Mesenchymal stem cell (in vitro differentiated cells and primary cell): ENCODE results near the gene URAD.

Experiments
- DNase-seq: peaks from one replicate; pipeline ENCODE4 v3.0.0-alpha.2; 2013
- H2AFZ ChIP-seq: one replicate; pipeline ENCODE4 v1.6.1; 2013; ENCODE audit warnings: low read depth, mild to moderate bottlenecking, control low read depth, inconsistent platforms, low read length, moderate library complexity
- H2AK5ac ChIP-seq: 2 replicates; pipeline ENCODE4 v1.6.1; 2013; ENCODE audit warnings: low read length, moderate library complexity, mild to moderate bottlenecking, inconsistent platforms; ENCODE audit not compliant: severe bottlenecking
- H2BK120ac ChIP-seq: one replicate; pipeline ENCODE4 v1.6.1; 2013; ENCODE audit warnings: low read depth, mild to moderate bottlenecking, inconsistent platforms, low read length, moderate library complexity
- H2BK12ac ChIP-seq, 2 experiments: one replicate each; pipeline ENCODE4 v1.6.1; 2013; ENCODE audit warnings: inconsistent platforms in 2 of 2, low read length in 2 of 2, mild to moderate bottlenecking in 2 of 2, moderate library complexity in 2 of 2, control low read depth in 1 of 2
- H2BK15ac ChIP-seq: one replicate; pipeline ENCODE4 v1.6.1; 2013; ENCODE audit warnings: mild to moderate bottlenecking, low read depth, inconsistent platforms; ENCODE audit not compliant: poor library complexity, severe bottlenecking
- H2BK5ac ChIP-seq: 2 replicates; pipeline ENCODE4 v1.6.1; 2013; ENCODE audit warnings: low read depth, mild to moderate bottlenecking, low read length, control low read depth, inconsistent platforms; ENCODE audit not compliant: poor library complexity, severe bottlenecking
- H3K14ac ChIP-seq, 2 experiments: one replicate each; pipeline ENCODE4 v1.6.1; 2013; ENCODE audit warnings: inconsistent platforms in 2 of 2, low read length in 2 of 2, control low read depth in 1 of 2, mild to moderate bottlenecking in 1 of 2, moderate library complexity in 1 of 2
- H3K18ac ChIP-seq, 2 experiments: one replicate each; pipeline ENCODE4 v1.6.1; 2013; ENCODE audit warnings: inconsistent platforms in 2 of 2, low read length in 2 of 2, control low read depth in 1 of 2, low read depth in 1 of 2, mild to moderate bottlenecking in 1 of 2
- H3K23ac ChIP-seq, 2 experiments: one replicate each; pipeline ENCODE4 v1.6.1; 2013; ENCODE audit warnings: inconsistent platforms in 2 of 2, low read length in 2 of 2, mild to moderate bottlenecking in 2 of 2, moderate library complexity in 2 of 2, control low read depth in 1 of 2
- H3K27ac ChIP-seq: 2 replicates; pipeline ENCODE4 v1.5.1; 2013; ENCODE audit warnings: mild to moderate bottlenecking, moderate library complexity, low read length, control low read depth, inconsistent platforms; ENCODE audit not compliant: poor library complexity, severe bottlenecking
- H3K27me3 ChIP-seq, 2 experiments: 2 replicates each; pipeline versions ENCODE4 v1.6.1 to v1.7.0; 2013; ENCODE audit warnings: low read length in 2 of 2, mild to moderate bottlenecking in 2 of 2, moderate library complexity in 2 of 2, control low read depth in 1 of 2, inconsistent platforms in 1 of 2; ENCODE audit not compliant: control insufficient read depth in 1 of 2, insufficient read depth in 1 of 2
- H3K36me3 ChIP-seq, 2 experiments: 2 replicates each; pipeline versions ENCODE4 v1.6.1 to v1.7.0; 2013; ENCODE audit warnings: low read length in 2 of 2, control low read depth in 1 of 2, inconsistent platforms in 1 of 2, low read depth in 1 of 2, mild to moderate bottlenecking in 1 of 2; ENCODE audit not compliant: insufficient read depth in 2 of 2, control insufficient read depth in 1 of 2
- H3K4ac ChIP-seq, 2 experiments: one replicate each; pipeline ENCODE4 v1.6.1; 2013; ENCODE audit warnings: inconsistent platforms in 2 of 2, low read length in 2 of 2, mild to moderate bottlenecking in 2 of 2, moderate library complexity in 2 of 2, control low read depth in 1 of 2, low read depth in 1 of 2
- H3K4me1 ChIP-seq: 2 replicates; pipeline ENCODE4 v1.6.1; 2013; ENCODE audit warnings: low read depth, low read length, control low read depth; ENCODE audit not compliant: control insufficient read depth, insufficient read depth
- H3K4me2 ChIP-seq: 2 replicates; pipeline ENCODE4 v1.6.1; 2013; ENCODE audit warnings: low read length, mild to moderate bottlenecking, inconsistent platforms; ENCODE audit not compliant: poor library complexity, severe bottlenecking
- H3K4me3 ChIP-seq, 2 experiments: 2 replicates each; pipeline versions ENCODE4 v1.5.1 to v1.7.0; 2013; ENCODE audit warnings: low read length in 2 of 2, mild to moderate bottlenecking in 2 of 2, control low read depth in 1 of 2, low read depth in 1 of 2; ENCODE audit not compliant: insufficient read depth in 1 of 2
- H3K79me1 ChIP-seq: replicated peaks from 2 replicates; pipeline ENCODE4 v1.6.1; 2013; ENCODE audit warnings: mild to moderate bottlenecking, control low read depth, low read length, inconsistent platforms; ENCODE audit not compliant: poor library complexity, severe bottlenecking
- H3K9ac ChIP-seq: 2 replicates; pipeline ENCODE4 v1.7.0; 2013; ENCODE audit warnings: mild to moderate bottlenecking, low read length, moderate library complexity
- H3K9me3 ChIP-seq: 2 replicates; pipeline ENCODE4 v1.7.0; 2013; ENCODE audit warnings: mild to moderate bottlenecking, low read length; ENCODE audit not compliant: control insufficient read depth
- H4K8ac ChIP-seq: one replicate; pipeline ENCODE4 v1.6.1; 2013; ENCODE audit warnings: inconsistent platforms, mild to moderate bottlenecking, low read length, moderate library complexity
- H4K91ac ChIP-seq: one replicate; pipeline ENCODE4 v1.6.1; 2013; ENCODE audit warnings: mild to moderate bottlenecking, low read length, inconsistent platforms
- WGBS: methylation state at CpG from one replicate; pipeline ENCODE4 v1.1.7; 2013; ENCODE audit warnings: mixed read lengths; 5-methylcytosine and 5-hydroxymethylcytosine counted together

URAD gene

GRCh38 chr13:27967736-27968315 lies 20.7 kb downstream of the URAD start:
- Histone ChIP-seq H3K4me3 (no peak overlapping the region), H2BK5ac (no peak overlapping the region), H4K91ac (no peak overlapping the region), H3K18ac (peak overlapping the region in 1 of 2 experiments; percentile 68), H2AFZ (no peak overlapping the region), H3K4me1 (peaks cover 16% of the 10 kb centered on the region), H2BK120ac (no peak overlapping the region), H3K4ac (no peak overlapping the region), H3K79me1 (no peaks in the 10 kb centered on the region), H2BK12ac (no peak overlapping the region), H3K4me2 (no peak overlapping the region), H3K9ac (no peak overlapping the region), H3K27me3 (peaks cover 95 to 100% of the 10 kb centered on the region in 2 experiments), H4K8ac (no peak overlapping the region), H3K23ac (no peak overlapping the region), H3K27ac (no peak overlapping the region), H3K9me3 (no peaks in the 10 kb centered on the region), H2AK5ac (no peak overlapping the region), H3K14ac (no peak overlapping the region), H2BK15ac (no peak overlapping the region), H3K36me3 (peaks cover 0 to 3% of the 10 kb centered on the region in 2 experiments)
- peak; percentile 49 for DNase-seq
- WGBS, result under 1% methylated on average over 29 of the region's 33 CpGs

DNA sequence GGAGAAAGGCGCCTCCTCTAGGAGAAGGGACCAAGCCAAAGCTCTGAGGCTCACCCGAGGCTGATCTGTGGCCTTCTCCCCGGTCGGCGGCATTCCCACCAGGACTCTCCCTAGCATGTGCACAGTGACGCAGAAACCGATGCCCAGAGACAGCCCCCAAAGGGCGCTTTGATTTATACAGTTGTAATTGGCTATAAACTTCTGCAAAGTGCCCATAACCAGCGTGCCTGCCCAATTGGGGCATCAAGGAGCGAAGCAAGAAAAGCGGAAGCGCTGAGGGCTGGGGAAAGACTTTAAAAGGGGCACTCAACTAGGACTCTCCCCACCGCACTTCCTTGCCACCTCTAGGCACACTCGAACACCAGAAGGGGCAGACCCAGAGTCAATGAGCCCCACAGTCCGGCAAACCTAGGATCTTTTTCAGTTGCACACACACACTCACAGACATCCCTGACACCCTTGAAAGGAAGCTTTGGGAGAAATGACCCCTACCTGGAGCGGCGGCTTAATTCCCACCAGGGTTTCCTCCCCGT lies 21.2 kb downstream of the URAD start:
- H4K8ac ChIP-seq, result no peak overlapping the region
- no peak overlapping the region for H3K27ac ChIP-seq
- H3K23ac ChIP-seq, result no peak overlapping the region
- H3K4me1 ChIP-seq, result peaks cover 16% of the 10 kb centered on the region
- H3K27me3 ChIP-seq, result peaks cover 95 to 100% of the 10 kb centered on the region in 2 experiments
- H2BK5ac ChIP-seq, result no peak overlapping the region
- no peak overlapping the region for H3K4me3 ChIP-seq
- no peaks in the 10 kb centered on the region for H3K79me1 ChIP-seq
- no peak overlapping the region for H4K91ac ChIP-seq
- H2AFZ ChIP-seq, result no peak overlapping the region
- no peaks in the 10 kb centered on the region for H3K9me3 ChIP-seq
- H3K18ac ChIP-seq, result no peak overlapping the region
- no peak overlapping the region for H3K4ac ChIP-seq
- peak; percentile 47 for DNase-seq
- peak overlapping the region; percentile 36 for H2BK120ac ChIP-seq
- H3K36me3 ChIP-seq, result peaks cover 0 to 3% of the 10 kb centered on the region in 2 experiments
- WGBS, result 3% methylated on average over 18 of the region's 18 CpGs
- H2AK5ac ChIP-seq, result no peak overlapping the region
- H2BK12ac ChIP-seq, result no peak overlapping the region
- no peak overlapping the region for H2BK15ac ChIP-seq
- H3K4me2 ChIP-seq, result no peak overlapping the region
- no peak overlapping the region for H3K9ac ChIP-seq
- no peak overlapping the region for H3K14ac ChIP-seq

- H3K4me2 ChIP-seq, result no peak overlapping the region
- no peak overlapping the region for H2AK5ac ChIP-seq
- H2BK12ac ChIP-seq, result no peak overlapping the region
- DNase-seq, result no peak
- H2BK15ac ChIP-seq, result peak overlapping the region; percentile 17
- H3K27ac ChIP-seq, result no peak overlapping the region
- no peak overlapping the region for H3K4me3 ChIP-seq
- no peak overlapping the region for H2AFZ ChIP-seq
- H3K4me1 ChIP-seq, result peaks cover 16% of the 10 kb centered on the region
- no peak overlapping the region for H3K23ac ChIP-seq
- WGBS, result 1% methylated on average over 33 of the region's 38 CpGs
- H3K4ac ChIP-seq, result no peak overlapping the region
- no peak overlapping the region for H3K14ac ChIP-seq
- peaks cover 95 to 100% of the 10 kb centered on the region in 2 experiments for H3K27me3 ChIP-seq
- no peaks in the 10 kb centered on the region for H3K79me1 ChIP-seq
- peak overlapping the region; percentile 35 for H4K91ac ChIP-seq
- H3K9ac ChIP-seq, result no peak overlapping the region
- no peaks in the 10 kb centered on the region for H3K9me3 ChIP-seq
- H2BK120ac ChIP-seq, result no peak overlapping the region
- H4K8ac ChIP-seq, result no peak overlapping the region
- H3K36me3 ChIP-seq, result peaks cover 0 to 3% of the 10 kb centered on the region in 2 experiments
- H3K18ac ChIP-seq, result no peak overlapping the region
- H2BK5ac ChIP-seq, result no peak overlapping the region
Observed at GRCh38 chr13:27966641-27967202, 21.8 kb downstream of the URAD start.

- H3K79me1 ChIP-seq, result no peaks in the 10 kb centered on the region
- H3K14ac ChIP-seq, result no peak overlapping the region
- H3K36me3 ChIP-seq, result peaks cover 0 to 3% of the 10 kb centered on the region in 2 experiments
- H4K8ac ChIP-seq, result peak overlapping the region; percentile 25
- no peak overlapping the region for H3K23ac ChIP-seq
- H2BK15ac ChIP-seq, result no peak overlapping the region
- H2BK120ac ChIP-seq, result no peak overlapping the region
- no peak overlapping the region for H3K9ac ChIP-seq
- H3K9me3 ChIP-seq, result no peaks in the 10 kb centered on the region
- no peak for DNase-seq
- no peak overlapping the region for H3K4ac ChIP-seq
- peaks cover 18% of the 10 kb centered on the region for H3K4me1 ChIP-seq
- H3K18ac ChIP-seq, result no peak overlapping the region
- no peak overlapping the region for H4K91ac ChIP-seq
- no peak overlapping the region for H2AK5ac ChIP-seq
- H3K27me3 ChIP-seq, result peaks cover 95 to 100% of the 10 kb centered on the region in 2 experiments
- H3K4me2 ChIP-seq, result no peak overlapping the region
- H2BK12ac ChIP-seq, result no peak overlapping the region
- no peak overlapping the region for H2AFZ ChIP-seq
- no peak overlapping the region for H3K4me3 ChIP-seq
- no peak overlapping the region for H2BK5ac ChIP-seq
- H3K27ac ChIP-seq, result no peak overlapping the region
- 4% methylated on average over 44 of the region's 45 CpGs for WGBS
Observed at GRCh38 chr13:27965740-27966640, 22.5 kb downstream of the URAD start.
